Upper lobe of left lung (tissue), 6 donors: ENCODE measurements around the gene SIKE1. TPM values are rescaled to one million over a fixed set of nuclear protein-coding genes. Genes with fewer than 3 reads are reported as not detected.

Experiments
- ATAC-seq, 2 donors: fragments of 200-7000 bp; cut with Tn5 transposase; one replicate each; pipeline ENCODE4 v1.9.1; 2022; ENCODE audit warnings: mild to moderate bottlenecking in 2 of 2, moderate library complexity in 2 of 2; ENCODE audit not compliant: low FRiP score in 2 of 2
- DNase-seq, 2 donors: peaks; one replicate each; pipeline ENCODE4 v3.0.0-alpha.2; 2019 to 2020
- H3K27ac ChIP-seq, 4 donors: fragments of 200-600 bp; sonication (generic); one replicate each; pipeline ENCODE4 v1.5.1; 2016 to 2019
- H3K27me3 ChIP-seq, 4 donors: fragments of 200-600 bp; sonication (generic); one replicate each; pipeline ENCODE4 v1.5.1; 2017 to 2019
- H3K36me3 ChIP-seq, 4 donors: fragments of 200-600 bp; sonication (generic); one replicate each; pipeline ENCODE4 v1.5.1; 2016 to 2019
- H3K4me1 ChIP-seq, 4 donors: fragments of 200-600 bp; sonication (generic); one replicate each; pipeline ENCODE4 v1.5.1; 2018 to 2019
- H3K4me3 ChIP-seq, 4 donors: fragments of 200-600 bp; sonication (generic); one replicate each; pipeline ENCODE4 v1.5.1; 2017 to 2019; ENCODE audit warnings: mild to moderate bottlenecking in 2 of 4, moderate library complexity in 1 of 4
- H3K9me3 ChIP-seq, 4 donors: fragments of 200-600 bp; sonication (generic); one replicate each; pipeline ENCODE4 v1.5.1; 2018 to 2019
- EP300 ChIP-seq, 4 donors: sonication (generic); formaldehyde crosslinking; IDR thresholded peaks; one replicate each; pipeline ENCODE4 v1.5.1; 2017; ENCODE audit warnings: antibody characterized with exemption in 4 of 4, control low read depth in 2 of 4
- POLR2A ChIP-seq, 4 donors: fragments of 450-650 bp; IDR thresholded peaks; one replicate each; pipeline ENCODE4 v1.5.1; 2016 to 2017; ENCODE audit warnings: antibody characterized with exemption in 4 of 4, mild to moderate bottlenecking in 2 of 4
- POLR2AphosphoS5 ChIP-seq, 2 donors: sonication (generic); formaldehyde crosslinking; IDR thresholded peaks; one replicate each; pipeline ENCODE4 v1.5.1; 2017; ENCODE audit warnings: antibody characterized with exemption in 2 of 2
- WGBS, 2 donors: methylation state at CpG; one replicate each; pipeline ENCODE4 v1.1.5; 2017 to 2018; 5-methylcytosine and 5-hydroxymethylcytosine counted together
- total RNA-seq, 6 donors: library from RNA; depleted of rRNA in 4 of 6; stranded (reverse); fragments of >200 nt in 4 of 6; gene quantifications; one replicate each; pipeline versions ENCODE4 v1.1.0 to v1.2.1, GENCODE V29; 2016 to 2021
- TF ChIP-seq, protein P1 (sequence below), 6 experiments: fragments of 450-650 bp in 4 of 6; fragments of 200-600 bp in 2 of 6; sonication (generic) in 2 of 6; IDR thresholded peaks; one replicate each; pipeline ENCODE4 v1.5.1; 2016 to 2019; ENCODE audit warnings: antibody characterized with exemption in 6 of 6
- donor health status: DM: no; HTN: no; CAD: no; lungs with moderate emphysema.
- donor health status: DM: no; HTN: yes; CAD: no; lungs with severe emphysema.

SIKE1 gene
- total RNA-seq, 6 donors from 2014 or later, result 6.0 to 36.3 (median 28.7) TPM

DNA sequence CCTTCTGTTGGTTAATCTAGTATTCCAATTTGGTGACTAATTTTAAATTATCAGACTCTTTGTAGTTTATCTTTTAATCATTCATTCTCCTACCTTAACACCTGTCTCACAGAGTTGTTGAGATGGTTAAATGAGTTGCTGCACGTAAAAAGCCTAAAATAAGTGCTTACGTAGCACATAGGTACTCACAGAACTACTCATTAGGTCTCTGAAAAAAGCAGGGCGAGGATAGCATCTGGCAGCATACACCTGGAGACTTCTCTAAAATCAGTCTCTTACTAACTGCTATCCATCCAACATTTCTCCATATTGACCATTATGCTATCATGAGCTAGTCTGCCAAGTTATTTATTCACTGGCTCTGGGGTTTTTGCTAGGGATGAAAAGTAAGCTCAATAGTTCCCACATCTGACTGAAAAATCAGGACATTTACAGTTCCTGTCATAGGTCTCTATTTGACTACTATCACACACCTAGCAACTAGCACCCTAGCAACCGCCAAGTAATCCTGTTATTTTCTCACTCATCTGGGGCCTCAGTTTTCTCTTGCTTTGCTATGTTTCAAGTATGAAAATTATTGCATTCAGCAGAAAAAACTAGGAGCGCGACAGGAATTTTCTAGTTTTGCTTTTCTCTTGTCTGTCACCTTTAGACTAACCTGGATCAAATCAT is 33.9 kb downstream of the SIKE1 start:
- DNase-seq (no peak), ATAC-seq (no peak)
- H3K4me3 ChIP-seq, result no peak overlapping the region
- H3K36me3 ChIP-seq, result peaks cover 0 to 66% (median 9%) of the 10 kb centered on the region in 4 donors
- 81 to 82% methylated on average over 6 of the region's 6 CpGs for WGBS, 2 donors
- no peak overlapping the region for H3K27ac ChIP-seq
- TF ChIP-seq, protein P1, sequence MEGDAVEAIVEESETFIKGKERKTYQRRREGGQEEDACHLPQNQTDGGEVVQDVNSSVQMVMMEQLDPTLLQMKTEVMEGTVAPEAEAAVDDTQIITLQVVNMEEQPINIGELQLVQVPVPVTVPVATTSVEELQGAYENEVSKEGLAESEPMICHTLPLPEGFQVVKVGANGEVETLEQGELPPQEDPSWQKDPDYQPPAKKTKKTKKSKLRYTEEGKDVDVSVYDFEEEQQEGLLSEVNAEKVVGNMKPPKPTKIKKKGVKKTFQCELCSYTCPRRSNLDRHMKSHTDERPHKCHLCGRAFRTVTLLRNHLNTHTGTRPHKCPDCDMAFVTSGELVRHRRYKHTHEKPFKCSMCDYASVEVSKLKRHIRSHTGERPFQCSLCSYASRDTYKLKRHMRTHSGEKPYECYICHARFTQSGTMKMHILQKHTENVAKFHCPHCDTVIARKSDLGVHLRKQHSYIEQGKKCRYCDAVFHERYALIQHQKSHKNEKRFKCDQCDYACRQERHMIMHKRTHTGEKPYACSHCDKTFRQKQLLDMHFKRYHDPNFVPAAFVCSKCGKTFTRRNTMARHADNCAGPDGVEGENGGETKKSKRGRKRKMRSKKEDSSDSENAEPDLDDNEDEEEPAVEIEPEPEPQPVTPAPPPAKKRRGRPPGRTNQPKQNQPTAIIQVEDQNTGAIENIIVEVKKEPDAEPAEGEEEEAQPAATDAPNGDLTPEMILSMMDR (IDR thresholded peaks at IDR 0.05), result no peak
- no peak for TF ChIP-seq POLR2AphosphoS5 (IDR thresholded peaks at IDR 0.05)
- no peak for TF ChIP-seq POLR2A (IDR thresholded peaks at IDR 0.05)
- TF ChIP-seq EP300 (IDR thresholded peaks at IDR 0.05), result no peak
- no peaks in the 10 kb centered on the region for H3K27me3 ChIP-seq
- no peaks in the 10 kb centered on the region for H3K9me3 ChIP-seq
- peaks cover 32 to 48% (median 37%) of the 10 kb centered on the region in 4 donors for H3K4me1 ChIP-seq

DNA sequence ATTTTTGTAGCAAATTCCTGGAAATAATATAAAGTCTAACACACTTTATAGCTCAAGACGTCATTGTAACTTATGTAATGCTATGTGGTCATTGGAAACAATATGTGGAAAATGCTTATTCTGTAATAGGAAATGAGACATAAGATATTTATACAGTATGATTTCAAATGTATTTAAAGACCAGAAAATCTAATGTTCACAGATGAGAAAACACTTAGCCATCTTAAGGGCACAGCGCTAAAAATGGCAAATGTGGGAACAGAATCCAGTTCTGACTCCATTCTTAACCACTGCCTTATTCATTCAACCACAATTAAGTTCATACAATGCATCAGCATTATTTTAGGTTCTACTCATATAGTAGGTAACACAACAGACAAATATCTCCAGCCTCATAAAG is 35.2 kb downstream of the SIKE1 start:
- H3K4me1 ChIP-seq, result peaks cover 19 to 36% (median 24%) of the 10 kb centered on the region in 4 donors
- TF ChIP-seq POLR2A (IDR thresholded peaks at IDR 0.05) (no peak), EP300 (IDR thresholded peaks at IDR 0.05) (no peak), POLR2AphosphoS5 (IDR thresholded peaks at IDR 0.05) (no peak)
- TF ChIP-seq, protein P1 (IDR thresholded peaks at IDR 0.05), result no peak
- DNase-seq (no peak), ATAC-seq (no peak)
- no peak overlapping the region for H3K4me3 ChIP-seq
- H3K9me3 ChIP-seq, result no peaks in the 10 kb centered on the region
- whole genome bisulfite sequencing, 2 donors, result 63 to 64% methylated on average over 2 of the region's 2 CpGs
- peaks cover 0 to 72% (median 9%) of the 10 kb centered on the region in 4 donors for H3K36me3 ChIP-seq
- H3K27me3 ChIP-seq, result no peaks in the 10 kb centered on the region
- no peak overlapping the region for H3K27ac ChIP-seq

DNA sequence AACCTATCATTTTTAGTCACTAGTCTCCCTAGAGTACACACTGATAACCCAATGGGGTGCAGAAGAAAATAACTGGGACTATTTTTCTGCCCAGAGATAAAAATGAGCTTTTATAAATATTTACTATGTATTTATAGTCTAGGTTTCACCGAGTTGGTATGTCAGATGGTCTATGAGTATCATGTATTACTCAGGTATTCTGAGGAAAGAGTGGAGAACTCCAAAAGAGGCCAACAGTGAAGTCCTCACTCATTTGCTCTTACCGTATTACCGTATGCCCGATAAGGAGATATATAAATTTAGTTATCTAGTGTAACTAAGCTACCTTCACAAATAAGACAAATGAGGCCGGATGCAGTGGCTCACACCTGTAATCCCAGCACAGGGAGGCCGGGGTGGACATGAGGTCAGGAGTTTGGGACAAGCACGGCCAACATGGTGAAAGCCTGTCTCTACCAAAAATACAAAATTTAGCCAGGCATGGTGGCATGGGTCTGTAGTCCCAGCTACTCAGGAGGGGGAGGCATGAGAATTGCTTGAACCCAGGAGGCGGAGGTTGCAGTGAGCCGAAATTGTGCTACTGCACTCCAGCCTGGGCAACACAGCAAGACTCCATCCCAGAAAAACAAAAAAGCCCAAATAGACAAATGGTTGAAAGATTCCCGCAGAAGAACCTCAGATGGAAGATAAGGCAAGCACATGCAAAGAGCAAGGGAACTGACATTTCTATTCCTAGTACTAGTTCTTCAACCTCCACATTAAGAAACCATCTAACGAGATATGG is 38.3 kb downstream of the SIKE1 start:
- Histone ChIP-seq H3K27me3 (no peaks in the 10 kb centered on the region), H3K4me1 (peaks cover 0 to 21% (median 5%) of the 10 kb centered on the region in 4 donors), H3K36me3 (peaks cover 7 to 67% (median 12%) of the 10 kb centered on the region in 4 donors), H3K27ac (no peak overlapping the region), H3K4me3 (no peak overlapping the region), H3K9me3 (no peaks in the 10 kb centered on the region)
- DNase-seq (no peak), ATAC-seq (no peak)
- TF ChIP-seq POLR2A (IDR thresholded peaks at IDR 0.05) (no peak), EP300 (IDR thresholded peaks at IDR 0.05) (no peak), POLR2AphosphoS5 (IDR thresholded peaks at IDR 0.05) (no peak)
- TF ChIP-seq, protein P1 (IDR thresholded peaks at IDR 0.05), result no peak
- WGBS, 2 donors, result 94 to 96% methylated on average over 11 of the region's 11 CpGs

DNA sequence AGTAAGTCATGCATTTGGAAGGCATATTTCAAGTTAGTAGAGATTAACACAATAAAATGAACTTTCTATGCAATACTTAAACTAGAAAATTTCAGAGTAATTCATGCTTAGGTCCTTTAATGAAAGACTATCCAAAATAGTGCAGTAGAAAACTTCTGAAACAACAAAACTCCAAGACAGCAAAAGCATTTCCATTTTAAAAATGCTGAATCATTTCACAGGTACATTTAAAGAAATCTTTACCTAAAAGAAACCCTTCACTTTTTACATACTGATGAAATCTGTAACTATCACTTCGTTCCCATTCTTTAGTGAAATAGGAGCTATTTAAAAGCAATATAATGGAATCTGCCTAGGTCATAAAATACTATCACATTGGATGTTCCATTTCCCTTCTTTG is 40.2 kb downstream of the SIKE1 start:
- Histone ChIP-seq H3K4me3 (no peak overlapping the region), H3K4me1 (peaks cover 0 to 17% (median under 1%) of the 10 kb centered on the region in 4 donors), H3K9me3 (no peaks in the 10 kb centered on the region), H3K36me3 (peaks cover 17 to 70% (median 28%) of the 10 kb centered on the region in 4 donors), H3K27ac (no peak overlapping the region), H3K27me3 (no peaks in the 10 kb centered on the region)
- TF ChIP-seq EP300 (IDR thresholded peaks at IDR 0.05), result no peak
- TF ChIP-seq POLR2AphosphoS5 (IDR thresholded peaks at IDR 0.05), result no peak
- TF ChIP-seq POLR2A (IDR thresholded peaks at IDR 0.05), result no peak
- TF ChIP-seq, protein P1 (IDR thresholded peaks at IDR 0.05), result no peak
- WGBS, 2 donors, result 92 to 98% methylated on average over 1 of the region's 1 CpG
- ATAC-seq (no peak), DNase-seq (no peak)
